HepG2 (cell line): ENCODE results near the gene NUTF2. TPM values are rescaled to one million over a fixed set of nuclear protein-coding genes. Genes with fewer than 3 reads are reported as not detected.
A peak's percentile ranks its signal among the peaks of the same experiment; 100 is the strongest.

Experiments
- ARID2 ChIP-seq: sonication (generic); formaldehyde crosslinking; IDR thresholded peaks from 2 replicates; pipeline ENCODE4 v1.8.1; 2022; ENCODE audit warnings: mild to moderate bottlenecking, missing genetic modification reagents, borderline replicate concordance
- ATRX ChIP-seq: sonication (generic); formaldehyde crosslinking; IDR thresholded peaks from 2 replicates; pipeline ENCODE4 v1.4.0; 2020; ENCODE audit warnings: missing genetic modification reagents, borderline replicate concordance
- DPF2 ChIP-seq: sonication (generic); formaldehyde crosslinking; IDR thresholded peaks from 2 replicates; pipeline ENCODE4 v1.4.0; 2020; ENCODE audit warnings: mild to moderate bottlenecking, low read depth, missing genetic modification reagents, borderline replicate concordance
- GFI1 ChIP-seq: sonication (generic); formaldehyde crosslinking; IDR thresholded peaks from 2 replicates; pipeline ENCODE4 v1.5.0; 2020; ENCODE audit warnings: missing genetic modification reagents, mild to moderate bottlenecking, borderline replicate concordance
- GTF2F1 ChIP-seq: fragments of 150-350 bp; IDR thresholded peaks from 2 replicates; pipeline ENCODE4 v1.6.1; 2014; ENCODE audit warnings: low read length
- HOXD1 ChIP-seq: sonication (generic); formaldehyde crosslinking; IDR thresholded peaks from 2 replicates; pipeline ENCODE4 v1.5.0; 2020; ENCODE audit warnings: missing genetic modification reagents
- NR1H2 ChIP-seq: sonication (generic); formaldehyde crosslinking; IDR thresholded peaks from 2 replicates; pipeline ENCODE4 v1.8.1; 2022; ENCODE audit warnings: low read depth, missing genetic modification reagents, borderline replicate concordance
- NR3C1 ChIP-seq: sonication (generic); formaldehyde crosslinking; IDR thresholded peaks from 2 replicates; pipeline ENCODE4 v1.4.0; 2020; ENCODE audit warnings: missing genetic modification reagents
- ZNF350 ChIP-seq: sonication (generic); formaldehyde crosslinking; IDR thresholded peaks from 2 replicates; pipeline ENCODE4 v1.4.0; 2020; ENCODE audit warnings: mild to moderate bottlenecking, low read depth, missing genetic modification reagents, borderline replicate concordance
- ZNF781 ChIP-seq: sonication (generic); formaldehyde crosslinking; IDR thresholded peaks from 2 replicates; pipeline ENCODE4 v1.5.1; 2020; ENCODE audit warnings: borderline replicate concordance, mild to moderate bottlenecking, missing genetic modification reagents; ENCODE audit errors: not compliant biosample characterization
- ZNF839 ChIP-seq: sonication (generic); formaldehyde crosslinking; IDR thresholded peaks from 2 replicates; pipeline ENCODE4 v1.4.0; 2020; ENCODE audit warnings: missing genetic modification reagents, mild to moderate bottlenecking, borderline replicate concordance
- polyA plus RNA-seq, 8 experiments: library from polyadenylated mRNA; depleted of rRNA in 3 of 8; stranded (reverse) in 7 of 8; unstranded in 1 of 8; fragments of >200 nt; fragmentation: Illumina TruSeq in 4 of 8; extraction: Trizol in 4 of 8; gene quantifications; 2 replicates each; pipeline versions ENCODE4 v1.2.1 to v1.2.3, GENCODE V29; 2011 to 2016; ENCODE audit warnings: low read depth in 4 of 8, missing spikeins in 1 of 8, mixed read lengths in 1 of 8; ENCODE audit not compliant: insufficient read depth in 1 of 8
- total RNA-seq, 5 experiments: library from RNA; depleted of rRNA; stranded (reverse); fragments of >200 nt; fragmentation: Illumina TruSeq; extraction: Trizol; gene quantifications; 2 replicates each; pipeline ENCODE4 v1.2.3, GENCODE V29; 2016; ENCODE audit warnings: low read depth in 1 of 5
- TF ChIP-seq, protein P1 (sequence below), 2 experiments: sonication (generic) in 1 of 2; formaldehyde crosslinking in 1 of 2; IDR thresholded peaks; 2 replicates each; pipeline versions ENCODE4 v1.4.0 to v1.6.1; 2016 to 2020; ENCODE audit warnings: borderline replicate concordance in 1 of 2, low read depth in 1 of 2, mild to moderate bottlenecking in 1 of 2, missing genetic modification reagents in 1 of 2
- TF ChIP-seq, protein P2 (sequence below): sonication (generic); formaldehyde crosslinking; IDR thresholded peaks from 2 replicates; pipeline ENCODE4 v1.5.0; 2020; ENCODE audit warnings: mild to moderate bottlenecking, missing genetic modification reagents
- TF ChIP-seq, protein P3 (sequence below), 2 experiments: fragments of 450-650 bp in 1 of 2; sonication (generic) in 1 of 2; formaldehyde crosslinking; IDR thresholded peaks; 2 replicates each; pipeline versions ENCODE4 v1.5.0 to v1.8.0; 2020 to 2022; ENCODE audit warnings: mild to moderate bottlenecking in 1 of 2, missing genetic modification reagents in 1 of 2
- TF ChIP-seq, protein P4 (sequence below): conservative IDR thresholded peaks from 2 replicates; pipeline ENCODE4 v1.6.1; 2018; ENCODE audit warnings: missing genetic modification reagents
- TF ChIP-seq, protein P5 (sequence below): sonication (generic); formaldehyde crosslinking; IDR thresholded peaks from 2 replicates; pipeline ENCODE4 v1.5.0; 2020; ENCODE audit warnings: mild to moderate bottlenecking, low read depth, missing genetic modification reagents, borderline replicate concordance
- TF ChIP-seq, protein P6 (sequence below): IDR thresholded peaks from 2 replicates; pipeline ENCODE4 v1.6.1; 2016; ENCODE audit warnings: missing compliant biosample characterization, missing genetic modification reagents, borderline replicate concordance

Gene NUTF2
- total and polyA plus RNA-seq, 2 of the 13 experiments (the other 11 are each of a cell fraction or from before 2014, with no cell fraction given), result 168 to 214 TPM

DNA sequence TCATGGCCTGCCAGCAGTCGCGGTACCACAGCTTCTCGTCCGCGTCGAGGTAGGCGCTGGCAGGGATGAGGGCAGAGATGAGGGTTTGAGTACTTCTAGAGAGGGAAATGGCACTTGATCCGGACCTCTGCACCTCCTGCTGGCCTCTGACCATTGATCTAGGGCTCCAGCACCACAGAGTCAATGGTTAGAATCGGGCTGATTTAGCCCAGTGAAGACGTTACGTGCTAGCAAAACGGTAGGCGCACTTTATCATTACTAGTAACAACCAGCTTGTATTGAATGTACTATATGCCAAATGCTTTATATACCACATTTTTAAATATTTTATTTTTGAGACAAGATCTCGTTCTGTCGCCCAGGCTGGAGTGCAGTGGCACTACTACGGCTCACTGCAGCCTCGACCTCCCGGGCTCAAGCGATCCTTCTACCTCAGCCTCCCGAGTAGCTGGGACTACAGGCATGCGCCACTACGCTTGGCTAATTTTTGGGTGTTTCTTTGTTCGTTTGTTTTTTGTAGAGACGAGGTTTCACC, 39.5 kb upstream of the NUTF2 start (continued):
- TF ChIP-seq, protein P1, sequence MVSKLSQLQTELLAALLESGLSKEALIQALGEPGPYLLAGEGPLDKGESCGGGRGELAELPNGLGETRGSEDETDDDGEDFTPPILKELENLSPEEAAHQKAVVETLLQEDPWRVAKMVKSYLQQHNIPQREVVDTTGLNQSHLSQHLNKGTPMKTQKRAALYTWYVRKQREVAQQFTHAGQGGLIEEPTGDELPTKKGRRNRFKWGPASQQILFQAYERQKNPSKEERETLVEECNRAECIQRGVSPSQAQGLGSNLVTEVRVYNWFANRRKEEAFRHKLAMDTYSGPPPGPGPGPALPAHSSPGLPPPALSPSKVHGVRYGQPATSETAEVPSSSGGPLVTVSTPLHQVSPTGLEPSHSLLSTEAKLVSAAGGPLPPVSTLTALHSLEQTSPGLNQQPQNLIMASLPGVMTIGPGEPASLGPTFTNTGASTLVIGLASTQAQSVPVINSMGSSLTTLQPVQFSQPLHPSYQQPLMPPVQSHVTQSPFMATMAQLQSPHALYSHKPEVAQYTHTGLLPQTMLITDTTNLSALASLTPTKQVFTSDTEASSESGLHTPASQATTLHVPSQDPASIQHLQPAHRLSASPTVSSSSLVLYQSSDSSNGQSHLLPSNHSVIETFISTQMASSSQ (IDR thresholded peaks at IDR 0.05; ENCODE audit: low read depth), result no peak
- TF ChIP-seq, protein P1 (CRISPR knock-in tag; IDR thresholded peaks at IDR 0.05; ENCODE audit: borderline replicate concordance), result no peak
- TF ChIP-seq, protein P2, sequence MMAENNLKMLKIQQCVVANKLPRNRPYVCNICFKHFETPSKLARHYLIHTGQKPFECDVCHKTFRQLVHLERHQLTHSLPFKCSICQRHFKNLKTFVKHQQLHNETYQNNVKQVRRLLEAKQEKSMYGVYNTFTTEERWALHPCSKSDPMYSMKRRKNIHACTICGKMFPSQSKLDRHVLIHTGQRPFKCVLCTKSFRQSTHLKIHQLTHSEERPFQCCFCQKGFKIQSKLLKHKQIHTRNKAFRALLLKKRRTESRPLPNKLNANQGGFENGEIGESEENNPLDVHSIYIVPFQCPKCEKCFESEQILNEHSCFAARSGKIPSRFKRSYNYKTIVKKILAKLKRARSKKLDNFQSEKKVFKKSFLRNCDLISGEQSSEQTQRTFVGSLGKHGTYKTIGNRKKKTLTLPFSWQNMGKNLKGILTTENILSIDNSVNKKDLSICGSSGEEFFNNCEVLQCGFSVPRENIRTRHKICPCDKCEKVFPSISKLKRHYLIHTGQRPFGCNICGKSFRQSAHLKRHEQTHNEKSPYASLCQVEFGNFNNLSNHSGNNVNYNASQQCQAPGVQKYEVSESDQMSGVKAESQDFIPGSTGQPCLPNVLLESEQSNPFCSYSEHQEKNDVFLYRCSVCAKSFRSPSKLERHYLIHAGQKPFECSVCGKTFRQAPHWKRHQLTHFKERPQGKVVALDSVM, result peak; percentile 28; the same call in 1 of the 2 replicates
- TF ChIP-seq, protein P3, sequence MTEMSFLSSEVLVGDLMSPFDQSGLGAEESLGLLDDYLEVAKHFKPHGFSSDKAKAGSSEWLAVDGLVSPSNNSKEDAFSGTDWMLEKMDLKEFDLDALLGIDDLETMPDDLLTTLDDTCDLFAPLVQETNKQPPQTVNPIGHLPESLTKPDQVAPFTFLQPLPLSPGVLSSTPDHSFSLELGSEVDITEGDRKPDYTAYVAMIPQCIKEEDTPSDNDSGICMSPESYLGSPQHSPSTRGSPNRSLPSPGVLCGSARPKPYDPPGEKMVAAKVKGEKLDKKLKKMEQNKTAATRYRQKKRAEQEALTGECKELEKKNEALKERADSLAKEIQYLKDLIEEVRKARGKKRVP (CRISPR knock-in tag; IDR thresholded peaks at IDR 0.05), result no peak
- TF ChIP-seq ARID2 (CRISPR knock-in tag) (peak; percentile 23; the same call in 1 of the 2 replicates), ZNF781 (CRISPR knock-in tag) (peak; percentile 21), ZNF350 (peak; percentile 28; the same call in 1 of the 2 replicates), NR3C1 (no peak), HOXD1 (CRISPR knock-in tag) (no peak), GFI1 (CRISPR knock-in tag) (no peak), GTF2F1 (no peak), DPF2 (CRISPR knock-in tag) (peak; percentile 39; the same call in 1 of the 2 replicates), ZNF839 (CRISPR knock-in tag) (peak; percentile 91), ATRX (CRISPR knock-in tag) (0 out of 2 replicates have a peak, but pooled peaks have one; percentile 31), NR1H2 (no peak)
- TF ChIP-seq, protein P4, sequence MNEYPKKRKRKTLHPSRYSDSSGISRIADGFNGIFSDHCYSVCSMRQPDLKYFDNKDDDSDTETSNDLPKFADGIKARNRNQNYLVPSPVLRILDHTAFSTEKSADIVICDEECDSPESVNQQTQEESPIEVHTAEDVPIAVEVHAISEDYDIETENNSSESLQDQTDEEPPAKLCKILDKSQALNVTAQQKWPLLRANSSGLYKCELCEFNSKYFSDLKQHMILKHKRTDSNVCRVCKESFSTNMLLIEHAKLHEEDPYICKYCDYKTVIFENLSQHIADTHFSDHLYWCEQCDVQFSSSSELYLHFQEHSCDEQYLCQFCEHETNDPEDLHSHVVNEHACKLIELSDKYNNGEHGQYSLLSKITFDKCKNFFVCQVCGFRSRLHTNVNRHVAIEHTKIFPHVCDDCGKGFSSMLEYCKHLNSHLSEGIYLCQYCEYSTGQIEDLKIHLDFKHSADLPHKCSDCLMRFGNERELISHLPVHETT (CRISPR knock-in tag), result no peak
- TF ChIP-seq, protein P5, sequence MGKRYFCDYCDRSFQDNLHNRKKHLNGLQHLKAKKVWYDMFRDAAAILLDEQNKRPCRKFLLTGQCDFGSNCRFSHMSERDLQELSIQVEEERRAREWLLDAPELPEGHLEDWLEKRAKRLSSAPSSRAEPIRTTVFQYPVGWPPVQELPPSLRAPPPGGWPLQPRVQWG, result no peak
- TF ChIP-seq, protein P6, sequence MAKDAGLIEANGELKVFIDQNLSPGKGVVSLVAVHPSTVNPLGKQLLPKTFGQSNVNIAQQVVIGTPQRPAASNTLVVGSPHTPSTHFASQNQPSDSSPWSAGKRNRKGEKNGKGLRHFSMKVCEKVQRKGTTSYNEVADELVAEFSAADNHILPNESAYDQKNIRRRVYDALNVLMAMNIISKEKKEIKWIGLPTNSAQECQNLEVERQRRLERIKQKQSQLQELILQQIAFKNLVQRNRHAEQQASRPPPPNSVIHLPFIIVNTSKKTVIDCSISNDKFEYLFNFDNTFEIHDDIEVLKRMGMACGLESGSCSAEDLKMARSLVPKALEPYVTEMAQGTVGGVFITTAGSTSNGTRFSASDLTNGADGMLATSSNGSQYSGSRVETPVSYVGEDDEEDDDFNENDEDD (CRISPR knock-in tag), result no peak
